ENCODE measurements around the gene TBC1D22B. TPM values are rescaled to one million over a fixed set of nuclear protein-coding genes. Genes with fewer than 3 reads are reported as not detected.

The TBC1D22B gene
- total RNA-seq, 2 experiments from 2014 or later = 8.0 to 12.3 TPM

- no peaks in the 10 kb centered on the region for H3K4me1 ChIP-seq (ENCODE audit: insufficient read depth, low read length, poor library complexity, severe bottlenecking)
- CTCF ChIA-PET (ENCODE audit: unreplicated experiment) = no interaction called here
- H2AFZ ChIP-seq (ENCODE audit: low read length) = no peak overlapping the region
- no peaks in the 10 kb centered on the region for H3K79me2 ChIP-seq (ENCODE audit: insufficient read depth, low read depth, low read length)
- no peaks in the 10 kb centered on the region for H3K36me3 ChIP-seq (ENCODE audit: insufficient read depth, low read length)
- H3K27ac ChIP-seq (ENCODE audit: low read depth, low read length, poor library complexity, severe bottlenecking) = no peak overlapping the region
- DNase-seq (ENCODE audit: low spot score) = no peak
- no peaks in the 10 kb centered on the region; the same call in 1 of the 2 replicates for H4K20me1 ChIP-seq (ENCODE audit: insufficient read depth, low read length)
- no peak for TF ChIP-seq CTCF (conservative IDR thresholded peaks at IDR 0.05; ENCODE audit: low read length)
- no peaks in the 10 kb centered on the region for H3K9me2 ChIP-seq (ENCODE audit: insufficient read depth, low read length)
- H3K4me3 ChIP-seq (ENCODE audit: low read depth, low read length, poor library complexity, severe bottlenecking) = no peak overlapping the region
- POLR2A ChIA-PET = interaction anchor here (0.7 kb wide), 1 partner anchor 125 kb away, joined by 3 read pairs; no protein-coding TSS in a partner anchor
- intact Hi-C loops (cut with micrococcal nuclease; ENCODE audit: unreplicated experiment) = no loop called here
- no TSS peak for BruUV-seq (replicated peaks)
- H3K4me2 ChIP-seq (ENCODE audit: low read length) = no peak overlapping the region
- no peaks in the 10 kb centered on the region for H3K9me3 ChIP-seq (ENCODE audit: low read length)
Measured at GRCh38 chr6:37347177-37347576, 89.6 kb downstream of the TBC1D22B start.

GRCh38 chr6:37347670-37348111 lies 90.1 kb downstream of the TBC1D22B start:
- BruUV-seq (replicated peaks) = no TSS peak
- Histone ChIP-seq H2AFZ (ENCODE audit: low read length) (no peak overlapping the region), H3K4me3 (ENCODE audit: low read depth, low read length, poor library complexity, severe bottlenecking) (no peak overlapping the region), H3K9me3 (ENCODE audit: low read length) (no peaks in the 10 kb centered on the region), H3K4me2 (ENCODE audit: low read length) (no peak overlapping the region), H3K9me2 (ENCODE audit: insufficient read depth, low read length) (no peaks in the 10 kb centered on the region), H3K36me3 (ENCODE audit: insufficient read depth, low read length) (no peaks in the 10 kb centered on the region), H4K20me1 (ENCODE audit: insufficient read depth, low read length) (no peaks in the 10 kb centered on the region; the same call in 1 of the 2 replicates), H3K27ac (ENCODE audit: low read depth, low read length, poor library complexity, severe bottlenecking) (no peak overlapping the region), H3K4me1 (ENCODE audit: insufficient read depth, low read length, poor library complexity, severe bottlenecking) (no peaks in the 10 kb centered on the region), H3K79me2 (ENCODE audit: insufficient read depth, low read depth, low read length) (no peaks in the 10 kb centered on the region)
- POLR2A ChIA-PET = interaction anchor here (0.7 kb wide), 1 partner anchor 124 kb away, joined by 3 read pairs; no protein-coding TSS in a partner anchor
- DNase-seq (ENCODE audit: low spot score) = no peak
- CTCF ChIA-PET (ENCODE audit: unreplicated experiment) = no interaction called here
- TF ChIP-seq CTCF (conservative IDR thresholded peaks at IDR 0.05; ENCODE audit: low read length) (no peak), EZH2phosphoT487 (IDR thresholded peaks at IDR 0.05; ENCODE audit: borderline replicate concordance, low read depth, low read length) (no peak)
- intact Hi-C loops (cut with micrococcal nuclease; ENCODE audit: unreplicated experiment) = no loop called here

GRCh38 chr6:37351027-37351426 lies 93.5 kb downstream of the TBC1D22B start:
- Histone ChIP-seq H3K4me2 (ENCODE audit: low read length) (no peak overlapping the region), H3K4me3 (ENCODE audit: low read depth, low read length, poor library complexity, severe bottlenecking) (no peak overlapping the region), H3K9me2 (ENCODE audit: insufficient read depth, low read length) (no peaks in the 10 kb centered on the region), H3K36me3 (ENCODE audit: insufficient read depth, low read length) (no peaks in the 10 kb centered on the region), H3K27ac (ENCODE audit: low read depth, low read length, poor library complexity, severe bottlenecking) (no peak overlapping the region), H3K9me3 (ENCODE audit: low read length) (no peaks in the 10 kb centered on the region), H3K79me2 (ENCODE audit: insufficient read depth, low read depth, low read length) (peaks cover 9% of the 10 kb centered on the region; the same call in 1 of the 2 replicates), H2AFZ (ENCODE audit: low read length) (no peak overlapping the region), H4K20me1 (ENCODE audit: insufficient read depth, low read length) (peaks cover 7% of the 10 kb centered on the region), H3K4me1 (ENCODE audit: insufficient read depth, low read length, poor library complexity, severe bottlenecking) (peaks cover 14% of the 10 kb centered on the region)
- BruUV-seq (replicated peaks) = no TSS peak
- TF ChIP-seq EZH2phosphoT487 (IDR thresholded peaks at IDR 0.05; ENCODE audit: borderline replicate concordance, low read depth, low read length) (no peak), CTCF (conservative IDR thresholded peaks at IDR 0.05; ENCODE audit: low read length) (no peak)
- CTCF ChIA-PET (ENCODE audit: unreplicated experiment) = no interaction called here
- intact Hi-C loops (cut with micrococcal nuclease; ENCODE audit: unreplicated experiment) = no loop called here
- DNase-seq (ENCODE audit: low spot score) = no peak
- POLR2A ChIA-PET = no interaction called here
